Measurements from ENCODE around the gene GLYATL1. TPM values are rescaled to one million over a fixed set of nuclear protein-coding genes. Genes with fewer than 3 reads are reported as not detected.

Gene GLYATL1
- total and polyA plus RNA-seq, 4 donors, result 64.9 to 622 (median 247) TPM

GRCh38 chr11:58979222-58979621 lies 39.9 kb downstream of the GLYATL1 start:
- no peak overlapping the region for H3K27ac ChIP-seq (ENCODE audit: low read depth in 1 of 2, low read length in 2 of 2)
- no peaks in the 10 kb centered on the region for H3K9me3 ChIP-seq (ENCODE audit: control insufficient read depth in 4 of 4, low read length in 3 of 4)
- peaks cover 0 to 2% (median 0%) of the 10 kb centered on the region in 4 donors for H3K4me1 ChIP-seq (ENCODE audit: control insufficient read depth in 4 of 4, insufficient read depth in 4 of 4, low read length in 3 of 4)
- no peak for DNase-seq (ENCODE audit: low spot score)
- no peaks in the 10 kb centered on the region for H3K36me3 ChIP-seq (ENCODE audit: control insufficient read depth in 4 of 4, insufficient read depth in 3 of 4, low read depth in 1 of 4, low read length in 3 of 4)
- no peak overlapping the region for H3K4me3 ChIP-seq (ENCODE audit: low read depth in 1 of 3, low read length in 3 of 3)
- H3K9ac ChIP-seq (ENCODE audit: low read depth in 1 of 2, low read length in 2 of 2), result no peak overlapping the region
- H3K27me3 ChIP-seq (ENCODE audit: control insufficient read depth in 4 of 4, insufficient read depth in 4 of 4, low read length in 3 of 4), result no peaks in the 10 kb centered on the region
- TF ChIP-seq GABPA (IDR thresholded peaks at IDR 0.05 in 1 of 2, conservative IDR thresholded peaks at IDR 0.05 in 1 of 2), result no peak
- no peak for TF ChIP-seq CTCF (IDR thresholded peaks at IDR 0.05; ENCODE audit: low read depth, low read length, missing input control)
- 94% methylated on average over 2 of the region's 2 CpGs for WGBS

- no peaks in the 10 kb centered on the region for H3K27me3 ChIP-seq (ENCODE audit: control insufficient read depth in 4 of 4, insufficient read depth in 4 of 4, low read length in 3 of 4)
- DNase-seq (ENCODE audit: low spot score), result no peak
- no peaks in the 10 kb centered on the region for H3K36me3 ChIP-seq (ENCODE audit: control insufficient read depth in 4 of 4, insufficient read depth in 3 of 4, low read depth in 1 of 4, low read length in 3 of 4)
- no peaks in the 10 kb centered on the region for H3K9me3 ChIP-seq (ENCODE audit: control insufficient read depth in 4 of 4, low read length in 3 of 4)
- no peak overlapping the region for H3K9ac ChIP-seq (ENCODE audit: low read depth in 1 of 2, low read length in 2 of 2)
- peaks cover 0 to 2% (median 0%) of the 10 kb centered on the region in 4 donors for H3K4me1 ChIP-seq (ENCODE audit: control insufficient read depth in 4 of 4, insufficient read depth in 4 of 4, low read length in 3 of 4)
- H3K4me3 ChIP-seq (ENCODE audit: low read depth in 1 of 3, low read length in 3 of 3), result no peak overlapping the region
- 60% methylated on average over 8 of the region's 8 CpGs for WGBS
- peak; percentile 9 to 40 for TF ChIP-seq HNF4A (conservative IDR thresholded peaks at IDR 0.05)
- no peak for TF ChIP-seq REST (IDR thresholded peaks at IDR 0.05)
- TF ChIP-seq ZBTB33 (IDR thresholded peaks at IDR 0.05), result no peak
- peak in 1 of 2 donors; percentile 52 for TF ChIP-seq RXRA (IDR thresholded peaks at IDR 0.05)
- H3K27ac ChIP-seq (ENCODE audit: low read depth in 1 of 2, low read length in 2 of 2), result no peak overlapping the region
These were observed 41.0 kb downstream of the GLYATL1 start for GRCh38 chr11:58980159-58980843.

- Histone ChIP-seq H3K4me1 (ENCODE audit: control insufficient read depth in 4 of 4, insufficient read depth in 4 of 4, low read length in 3 of 4) (no peaks in the 10 kb centered on the region), H3K9ac (ENCODE audit: low read depth in 1 of 2, low read length in 2 of 2) (no peak overlapping the region), H3K27me3 (ENCODE audit: control insufficient read depth in 4 of 4, insufficient read depth in 4 of 4, low read length in 3 of 4) (no peaks in the 10 kb centered on the region), H3K27ac (ENCODE audit: low read depth in 1 of 2, low read length in 2 of 2) (no peak overlapping the region), H3K36me3 (ENCODE audit: control insufficient read depth in 4 of 4, insufficient read depth in 3 of 4, low read depth in 1 of 4, low read length in 3 of 4) (no peaks in the 10 kb centered on the region), H3K4me3 (ENCODE audit: low read depth in 1 of 3, low read length in 3 of 3) (no peak overlapping the region), H3K9me3 (ENCODE audit: control insufficient read depth in 4 of 4, low read length in 3 of 4) (no peaks in the 10 kb centered on the region)
- no peak for DNase-seq (ENCODE audit: low spot score)
- WGBS, result 88% methylated on average over 1 of the region's 1 CpG
- TF ChIP-seq SP1 (IDR thresholded peaks at IDR 0.05), result no peak
- TF ChIP-seq HNF4G (IDR thresholded peaks at IDR 0.05), result no peak
- no peak for TF ChIP-seq CTCF (IDR thresholded peaks at IDR 0.05; ENCODE audit: low read depth, low read length, missing input control)
- no peak for TF ChIP-seq ATF3 (IDR thresholded peaks at IDR 0.05)
- no peak for TF ChIP-seq HNF4A (conservative IDR thresholded peaks at IDR 0.05)
- TF ChIP-seq JUND (IDR thresholded peaks at IDR 0.05), result no peak
- TF ChIP-seq REST (IDR thresholded peaks at IDR 0.05), result no peak
These were observed 53.2 kb downstream of the GLYATL1 start for GRCh38 chr11:58992489-58992888.

Data from liver (tissue), 9 donors.